HG03066 (cell line): Measurements from ENCODE around the gene NNT.
"Not testable (repeated sequence)": the region's sequence is repeated elsewhere in the genome, so short reads cannot be mapped to it uniquely, and the experiment has no call there.

ENCODE experiments used
- ATAC-seq: cut with Tn5 transposase; IDR thresholded peaks from one replicate; pipeline ENCODE4 v1.9.1; 2021; ENCODE audit warnings: low read depth; ENCODE audit not compliant: unreplicated experiment

NNT gene

DNA sequence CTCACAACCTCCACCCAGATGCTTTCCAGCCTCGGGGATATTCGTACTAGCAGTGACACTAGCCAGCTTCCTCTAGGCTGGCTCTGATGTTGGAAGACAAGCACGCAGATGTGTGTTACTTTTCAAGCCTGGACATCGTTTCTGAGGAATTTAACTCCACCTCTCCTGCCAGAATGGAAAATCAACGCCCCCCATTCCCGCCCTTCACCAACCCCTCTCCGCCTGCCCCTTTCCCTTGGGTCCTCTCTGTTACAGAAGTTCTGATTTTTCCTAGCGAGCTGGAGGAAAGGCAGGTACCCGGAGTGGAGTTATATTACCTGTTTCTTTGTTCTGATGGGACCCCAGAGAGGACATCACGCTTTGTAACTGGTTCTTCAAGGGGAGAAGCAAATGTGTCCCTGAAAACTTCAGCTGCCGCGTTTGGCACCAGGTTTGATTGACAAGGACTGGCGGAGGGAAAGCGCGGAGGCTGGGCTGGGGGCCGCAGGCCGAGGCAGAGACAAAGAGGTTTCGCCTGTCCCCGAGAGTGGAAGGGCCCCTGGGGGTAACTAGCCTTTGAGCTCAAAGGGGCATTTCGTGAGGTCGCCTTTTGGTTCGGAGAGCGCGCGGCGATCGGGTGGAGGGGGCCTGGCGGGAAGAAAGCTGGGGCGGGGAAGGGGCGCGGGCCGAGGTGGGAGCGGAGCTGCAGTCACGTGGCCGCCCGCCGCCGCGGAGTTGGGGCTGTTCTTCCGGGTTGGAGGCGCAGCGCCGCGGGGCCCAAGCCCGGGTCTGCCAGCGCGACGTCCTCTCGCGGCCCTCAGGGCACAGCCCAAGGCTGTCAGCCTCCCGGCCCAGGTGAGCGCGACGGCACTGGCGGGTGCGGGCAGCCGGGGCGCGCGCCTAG lies at the start of gene NNT:
NNT (plus strand) TSS at position 720 of the 883 bp plus-strand sequence. CDS start 6,016 bp downstream, outside the sequence.
- ATAC-seq = peak; percentile 77

DNA sequence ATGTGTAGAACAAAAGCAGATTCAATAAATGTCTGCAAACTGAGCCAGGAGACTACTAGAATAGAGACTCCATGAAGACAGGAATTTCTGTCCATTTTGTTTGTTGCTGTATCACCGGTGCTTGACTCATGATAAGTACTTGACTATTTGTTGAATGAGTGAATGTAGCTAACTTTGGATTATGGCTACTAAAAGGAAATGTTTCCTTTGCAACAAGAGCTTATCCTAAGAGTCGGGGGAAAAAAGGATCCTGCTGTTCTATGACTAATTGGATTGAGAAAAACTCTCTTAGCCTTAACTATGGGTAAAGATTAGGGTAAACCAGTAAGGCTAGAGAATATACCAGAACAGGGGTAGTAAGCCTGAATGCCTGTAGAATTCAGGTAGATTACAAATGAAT lies 49.6 kb upstream of the NNT start:
- ATAC-seq = no peak

DNA sequence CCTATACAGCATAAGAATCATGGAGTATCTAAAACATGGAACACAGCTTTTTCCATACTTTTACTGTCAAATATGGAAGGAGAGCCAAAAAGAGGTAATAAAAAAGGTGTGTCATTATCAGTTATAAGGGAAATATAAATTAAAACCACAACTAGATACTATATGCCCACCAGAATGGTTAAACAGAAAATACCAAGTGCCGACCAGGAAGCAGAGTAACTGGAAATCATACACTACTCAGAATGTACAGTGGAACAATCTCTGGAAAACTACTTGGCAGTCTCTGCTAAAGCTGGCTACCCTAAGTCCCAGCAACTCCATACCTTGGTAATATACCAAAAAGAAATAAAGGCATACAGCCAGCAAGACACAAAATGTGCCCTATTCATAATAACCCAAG lies 48.5 kb upstream of the NNT start:
- ATAC-seq = no peak

DNA sequence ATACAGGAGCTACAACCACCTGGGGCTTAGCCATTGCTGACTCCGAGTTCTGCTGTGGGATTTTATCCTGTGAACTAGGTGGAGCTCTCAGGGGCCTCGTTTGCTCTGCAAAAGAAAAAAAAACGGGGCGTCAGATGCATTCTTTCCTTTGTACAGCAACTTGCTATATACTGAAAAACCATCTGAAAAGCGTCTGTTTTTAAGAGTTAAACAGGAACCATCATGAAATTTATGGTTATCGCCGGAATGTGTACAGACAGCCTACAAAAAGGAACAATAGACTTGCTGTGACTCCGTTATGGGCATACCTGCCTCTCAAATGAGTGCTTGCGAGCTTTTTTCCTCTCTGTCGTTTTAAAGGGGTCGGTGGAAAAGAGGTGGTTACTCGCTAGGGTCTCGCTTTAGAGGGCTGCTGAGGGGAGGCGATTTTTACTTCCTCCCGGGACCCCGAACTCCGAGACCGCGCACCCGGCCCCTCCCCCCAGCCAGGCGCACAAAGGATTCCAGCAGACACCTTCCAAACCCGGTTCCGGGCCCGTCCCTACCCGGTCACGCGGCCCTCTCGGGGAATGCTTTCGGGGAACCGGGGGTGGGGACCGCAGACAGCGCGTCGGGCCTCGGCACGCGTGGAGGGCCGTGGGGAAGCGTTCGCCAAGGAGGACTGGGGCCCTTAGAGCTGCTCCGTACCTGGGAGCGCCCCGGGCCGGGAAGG lies 46.9 kb upstream of the NNT start:
- ATAC-seq = peak; percentile 26

DNA sequence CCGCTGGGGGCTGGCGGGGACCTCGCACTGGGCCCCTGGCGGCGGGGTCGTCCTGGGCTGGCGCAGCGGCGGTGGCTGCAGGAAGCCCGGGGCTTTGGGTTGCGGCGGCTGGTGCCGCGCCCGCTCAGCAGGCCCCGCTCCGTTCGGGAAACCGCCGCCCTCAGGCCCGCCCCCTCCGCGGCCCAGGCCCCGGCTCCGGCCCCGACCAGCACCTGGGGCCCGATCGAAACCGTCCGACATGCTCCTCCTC lies 46.4 kb upstream of the NNT start:
- peak; percentile 89 for ATAC-seq

DNA sequence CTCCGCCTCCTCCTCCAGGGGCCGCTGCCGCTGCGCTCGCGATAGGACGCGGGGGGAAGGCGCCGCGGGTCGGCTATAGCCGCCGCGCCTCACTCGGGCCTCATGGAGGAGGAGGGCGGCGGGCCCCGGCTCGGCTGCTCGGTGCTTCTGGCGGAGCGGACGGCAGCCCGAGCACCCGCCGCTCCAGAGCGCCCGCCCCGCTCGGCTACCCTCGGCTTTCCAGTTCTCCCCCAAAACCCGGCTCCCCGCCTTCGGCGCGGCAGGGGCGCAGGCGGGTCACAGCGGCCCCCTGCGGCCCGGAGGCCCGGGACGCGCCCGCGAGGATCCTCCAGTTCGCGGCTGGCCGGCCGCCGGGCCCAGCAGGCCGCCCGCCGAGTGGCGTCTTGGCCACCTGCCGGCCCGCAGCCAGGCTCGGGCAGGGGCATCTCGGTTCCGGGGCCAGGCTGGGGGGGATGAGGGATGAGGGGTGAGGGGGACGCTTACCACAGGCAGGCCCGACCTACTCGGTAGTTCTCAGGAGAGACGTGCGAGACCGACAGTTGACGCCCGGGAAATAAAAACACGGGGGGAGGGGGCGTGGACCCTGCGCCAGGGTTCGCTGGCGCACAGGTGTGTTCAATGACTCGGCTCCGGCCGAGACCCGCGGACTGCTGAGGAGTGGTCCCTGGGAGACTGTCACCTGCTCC lies 46.0 kb upstream of the NNT start, which contains the start of gene PAIP1:
PAIP1 (minus strand) TSS at position 221 of the 686 bp plus-strand sequence. CDS start 231 bp downstream, outside the sequence.
- peak; percentile 64 for ATAC-seq

DNA sequence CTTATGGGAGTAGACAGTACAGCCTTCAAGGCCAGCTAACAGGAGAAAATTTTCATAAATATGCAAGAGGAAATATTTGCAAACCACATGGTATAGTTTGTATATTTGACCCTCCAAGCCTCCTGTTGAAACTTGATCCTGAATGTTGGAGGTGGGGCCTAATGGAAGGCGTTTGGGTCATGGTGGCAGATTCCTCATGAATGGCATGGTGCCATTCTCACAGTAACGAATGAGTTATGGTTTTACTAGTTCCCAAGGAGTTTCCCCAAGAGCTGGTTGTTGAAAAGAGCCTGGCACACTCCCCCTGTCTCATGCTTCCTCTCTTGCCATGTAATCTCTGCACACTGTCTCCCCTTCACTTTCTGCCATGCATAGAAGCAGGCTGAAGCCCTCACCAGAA lies 42.9 kb upstream of the NNT start:
- ATAC-seq = no peak

DNA sequence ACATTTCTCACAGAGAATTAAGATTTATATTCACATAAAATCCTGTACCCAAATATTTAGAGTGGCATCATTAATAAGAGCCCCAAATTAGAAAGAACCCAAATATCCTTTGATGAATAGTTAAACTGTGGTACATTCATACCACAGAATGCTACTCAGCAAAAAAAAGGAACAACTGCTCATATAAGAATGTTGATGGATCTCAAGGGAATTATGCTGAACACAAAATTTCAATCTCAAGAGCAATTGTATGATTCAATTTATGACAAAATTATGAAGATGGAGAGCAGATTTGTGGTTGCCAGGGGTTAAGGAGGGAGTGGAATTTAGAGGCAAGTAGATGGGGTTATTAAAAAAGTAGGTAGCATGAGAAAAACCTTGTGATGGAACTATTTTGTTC lies 41.6 kb upstream of the NNT start:
- no peak for ATAC-seq

DNA sequence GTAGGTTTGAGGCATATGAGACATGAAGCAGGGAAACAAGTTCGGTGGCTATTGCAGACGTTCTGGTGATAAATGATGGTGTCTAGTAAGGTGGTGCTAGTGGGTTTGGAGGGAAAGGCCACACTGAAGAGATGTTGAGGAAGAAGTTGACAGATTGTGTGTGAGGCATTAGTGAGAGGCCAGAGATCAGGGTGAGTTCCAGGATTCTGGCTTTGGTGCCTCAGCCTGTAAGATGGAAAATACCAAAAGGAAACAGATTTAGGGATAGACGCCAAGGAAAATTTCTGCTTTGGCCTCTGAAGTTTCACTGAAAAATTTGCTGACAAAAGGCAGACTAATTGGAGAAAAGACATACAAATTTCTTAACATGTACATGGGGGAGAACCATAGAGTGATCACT lies 39.7 kb upstream of the NNT start:
- no peak for ATAC-seq

DNA sequence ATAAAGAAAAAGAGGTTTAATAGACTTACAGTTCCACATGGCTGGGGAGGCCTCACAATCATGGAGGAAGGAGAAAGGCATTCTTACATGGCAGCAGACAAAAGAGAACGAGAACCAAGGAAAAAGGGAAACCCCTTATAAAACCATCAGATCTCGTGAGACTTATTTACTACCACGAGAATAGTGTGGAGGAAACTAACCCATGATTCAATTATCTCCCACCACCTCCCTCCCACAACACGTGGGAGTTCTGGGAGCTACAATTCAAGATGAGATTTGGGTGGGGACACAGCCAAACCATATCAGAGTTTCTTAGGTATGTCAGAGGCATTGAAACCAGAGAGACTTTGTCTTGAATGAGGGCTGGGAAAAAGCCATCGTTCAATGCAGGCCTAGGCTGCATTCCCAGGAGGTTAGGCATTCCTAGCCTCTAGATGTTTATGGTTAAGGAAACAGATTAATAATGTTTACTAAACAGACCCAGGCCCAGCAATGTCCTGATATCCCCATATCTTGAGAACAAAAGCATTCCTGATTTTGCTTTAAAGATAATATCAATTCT lies 38.6 kb upstream of the NNT start:
- ATAC-seq = no peak

DNA sequence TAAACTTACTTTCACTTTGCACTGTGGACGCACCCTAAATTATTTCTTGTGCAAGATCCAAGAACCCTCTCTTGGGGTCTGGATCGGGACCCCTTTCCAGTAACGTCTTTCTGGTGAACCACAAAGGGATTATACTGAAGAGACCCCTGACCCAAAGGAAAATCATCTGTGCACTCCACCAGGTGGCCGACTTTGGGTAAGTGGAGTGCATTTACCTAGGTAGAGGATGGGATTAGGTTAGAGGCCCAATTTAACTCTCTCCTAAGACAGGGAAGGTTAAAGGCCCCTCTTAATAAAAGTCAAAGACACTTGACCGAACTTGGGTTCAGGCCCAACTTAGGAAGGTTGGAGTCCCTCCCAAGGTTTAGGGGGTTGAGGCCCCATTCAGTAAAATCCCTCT lies 37.9 kb upstream of the NNT start:
- ATAC-seq = no peak

DNA sequence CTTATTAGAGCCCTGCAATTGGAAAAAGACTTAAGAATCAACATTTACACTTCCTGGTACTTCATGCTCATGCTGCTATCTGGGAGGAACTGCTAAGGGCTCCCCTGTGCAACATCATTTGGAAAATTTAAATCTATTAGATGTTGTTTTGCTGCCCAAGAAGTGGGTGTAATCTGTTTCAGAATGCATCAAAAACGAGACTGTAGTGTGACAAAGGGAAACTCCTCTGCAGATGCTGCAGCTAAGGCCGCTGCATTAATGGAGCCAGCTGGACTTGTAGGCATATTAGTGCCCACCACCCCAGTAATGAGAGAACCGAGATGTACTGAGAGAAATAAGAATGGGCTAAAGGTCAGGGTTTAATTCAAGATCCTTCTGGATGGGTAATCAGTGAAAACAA lies 35.0 kb upstream of the NNT start:
- no peak for ATAC-seq

DNA sequence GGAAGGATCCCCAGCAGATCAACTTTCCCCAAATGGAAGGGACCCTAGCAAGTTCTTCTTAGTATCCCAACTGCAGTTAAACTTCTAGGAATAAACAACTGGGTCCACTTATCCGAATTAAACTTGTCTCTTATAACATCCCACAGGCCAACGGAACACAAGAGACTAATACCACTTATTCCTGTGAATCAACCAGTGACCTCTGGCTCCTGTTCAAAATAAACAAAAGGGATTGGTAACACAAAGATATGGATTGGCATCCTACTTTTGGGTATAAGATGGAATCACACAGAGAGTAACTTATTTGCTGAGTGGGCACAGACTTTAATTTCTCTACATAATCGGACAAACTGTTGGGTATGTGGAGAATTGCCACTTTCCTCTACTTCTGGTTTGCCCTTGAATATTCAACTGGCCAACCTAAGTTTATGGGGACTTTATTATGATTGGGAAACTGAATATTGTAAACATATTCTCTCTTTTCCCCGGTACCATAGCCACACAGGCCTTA lies 33.7 kb upstream of the NNT start:
- ATAC-seq = no peak

DNA sequence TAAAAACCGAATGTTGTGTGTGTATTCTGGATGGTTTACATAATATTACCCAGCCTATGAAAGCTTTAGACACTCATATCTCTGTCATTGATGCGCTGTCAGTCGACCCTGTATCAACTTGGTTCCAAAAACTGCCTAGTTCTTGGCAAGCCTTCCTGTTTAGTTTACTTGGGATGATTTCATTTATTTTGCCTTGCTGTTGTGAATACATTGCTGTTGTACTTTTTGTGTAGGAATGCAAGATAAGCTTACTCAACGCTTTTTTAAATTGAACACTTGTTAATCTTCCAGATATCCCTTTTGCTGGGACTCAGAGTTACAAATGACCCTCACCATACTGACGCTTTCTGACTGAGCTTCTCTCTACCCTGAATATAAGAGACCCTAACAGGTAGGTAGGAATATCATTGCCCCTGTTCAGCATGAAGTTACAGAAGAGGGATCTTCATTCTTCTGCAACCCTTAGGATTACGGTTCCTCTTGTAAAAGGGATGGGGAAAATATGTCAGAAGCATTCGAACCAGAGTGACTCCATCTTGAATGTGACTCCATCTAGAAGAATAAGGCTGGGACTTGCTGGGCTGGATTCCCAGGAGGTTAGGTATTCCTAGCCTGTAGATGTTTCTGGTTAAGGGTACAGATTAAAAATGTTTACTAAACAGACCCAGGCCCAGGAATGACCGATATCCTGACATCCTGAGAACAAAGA lies 32.4 kb upstream of the NNT start:
- no peak for ATAC-seq

DNA sequence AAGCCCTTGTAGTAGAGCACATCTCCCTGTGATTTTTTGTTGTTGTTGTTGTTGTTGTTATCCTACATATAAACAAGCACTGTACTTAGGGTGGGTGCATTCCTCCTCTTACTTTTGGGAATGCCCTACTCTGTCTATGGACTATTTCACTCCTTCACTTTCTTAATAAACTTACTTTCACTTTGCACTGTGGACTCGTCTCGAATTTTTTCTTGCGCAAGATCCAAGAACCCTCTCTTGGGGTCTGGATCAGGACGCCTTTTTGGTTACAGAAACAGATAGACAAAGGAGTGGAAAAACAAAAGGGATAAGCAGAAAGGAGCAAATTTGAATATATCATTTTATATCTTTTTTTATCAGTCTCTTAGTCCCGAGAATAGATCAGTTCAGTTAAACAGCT lies 31.7 kb upstream of the NNT start:
- ATAC-seq = no peak

DNA sequence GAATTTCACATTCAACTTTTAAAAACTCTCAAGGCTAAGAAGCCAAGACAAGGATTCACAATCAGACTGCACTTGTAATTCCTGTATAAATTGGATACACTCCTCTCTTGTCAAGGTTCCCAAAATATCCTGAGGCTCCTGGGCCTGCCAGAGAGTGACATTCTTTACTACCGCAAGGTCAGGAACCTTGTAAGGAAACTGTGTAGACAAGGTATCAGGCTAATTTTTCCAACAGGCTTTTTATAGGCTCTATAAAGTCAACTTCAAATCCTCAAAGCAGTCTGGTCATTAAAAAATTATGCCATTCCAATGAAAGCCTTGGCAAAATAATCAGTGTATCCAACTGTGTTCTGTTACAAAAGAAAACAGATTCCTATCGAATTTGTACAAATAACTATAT lies 30.6 kb upstream of the NNT start:
- no peak for ATAC-seq

DNA sequence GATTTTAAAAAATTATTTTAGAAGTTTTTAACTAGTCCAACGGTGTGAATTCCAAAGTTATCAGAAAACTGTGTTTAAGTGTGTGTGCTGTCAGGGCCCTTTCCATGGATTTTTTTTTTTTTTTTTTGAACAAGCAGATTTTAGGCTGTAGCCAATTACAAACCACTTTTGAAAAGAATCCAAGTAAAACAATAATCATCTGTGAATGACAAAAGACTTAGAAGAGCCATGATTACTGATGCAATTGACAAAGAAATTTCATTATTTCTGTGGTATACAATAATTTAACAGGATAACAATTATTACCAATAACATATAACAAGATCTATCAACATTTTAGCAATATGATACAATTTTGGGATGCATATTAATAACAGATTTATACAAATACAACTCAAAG lies 29.9 kb upstream of the NNT start:
- no peak for ATAC-seq

DNA sequence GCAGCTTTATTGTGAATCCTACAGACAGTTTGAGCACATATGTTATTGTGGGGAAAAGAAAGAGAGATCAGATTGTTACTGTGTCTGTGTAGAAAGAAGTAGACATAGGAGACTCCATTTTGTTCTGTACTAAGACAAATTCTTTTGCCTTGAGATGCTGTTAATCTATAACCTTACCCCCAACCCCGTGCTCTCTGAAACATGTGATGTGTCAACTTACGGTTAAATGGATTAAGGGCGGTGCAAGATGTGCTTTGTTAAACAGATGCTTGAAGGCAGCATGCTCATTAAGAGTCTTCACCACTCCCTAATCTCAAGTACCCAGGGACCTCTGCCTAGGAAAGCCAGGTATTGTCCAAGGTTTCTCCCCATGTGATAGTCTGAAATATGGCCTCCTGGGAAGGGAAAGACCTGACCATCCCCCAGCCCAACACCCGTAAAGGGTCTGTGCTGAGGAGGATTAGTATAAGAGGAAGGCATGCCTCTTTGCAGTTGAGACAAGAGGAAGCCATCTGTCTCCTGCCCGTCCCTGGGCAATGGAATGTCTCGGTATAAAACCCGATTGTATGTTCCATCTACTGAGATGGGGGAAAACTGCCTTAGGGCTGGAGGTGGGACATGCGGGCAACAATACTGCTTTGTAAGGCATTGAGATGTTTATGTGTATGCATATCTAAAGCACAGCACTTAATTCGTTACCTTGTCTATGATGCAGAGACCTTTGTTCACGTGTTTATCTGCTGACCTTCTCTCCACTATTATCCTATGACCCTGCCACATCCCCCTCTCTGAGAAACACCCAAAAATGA lies 22.4 kb upstream of the NNT start:
- ATAC-seq = not testable (repeated sequence)

DNA sequence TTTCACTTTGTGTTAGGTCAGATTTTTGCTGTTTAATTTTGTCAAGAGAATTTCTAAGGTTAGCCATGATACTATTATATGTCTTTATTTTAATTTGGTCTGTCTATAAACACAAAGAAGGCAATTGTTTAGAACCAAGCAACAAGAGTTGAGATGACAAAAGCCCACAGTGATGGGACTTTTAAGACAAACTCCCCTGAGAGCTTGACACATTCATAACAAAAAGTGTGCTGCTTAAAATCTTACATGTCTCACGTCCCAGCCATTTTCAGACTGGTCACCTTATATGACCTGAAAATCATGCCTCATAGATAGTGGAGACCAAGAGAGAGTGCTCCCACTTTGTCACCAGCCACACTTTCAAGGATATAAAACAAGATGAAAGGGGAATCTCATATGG lies 21.6 kb upstream of the NNT start:
- ATAC-seq = no peak
